ENCODE data around the gene ARHGAP5.
"Not testable (repeated sequence)": the region's sequence is repeated elsewhere in the genome, so short reads cannot be mapped to it uniquely, and the experiment has no call there.

Gene ARHGAP5

GRCh38 chr14:32121536-32121935 is 44.4 kb downstream of the ARHGAP5 start:
- DNase-seq (ENCODE audit: extremely low read depth, low read depth) = no peak
- no peak for TF ChIP-seq CTCF (IDR thresholded peaks at IDR 0.05; ENCODE audit: low read depth, low read length)

GRCh38 chr14:32121948-32122347 is 44.8 kb downstream of the ARHGAP5 start:
- no peak for TF ChIP-seq CTCF (IDR thresholded peaks at IDR 0.05; ENCODE audit: low read depth, low read length)
- DNase-seq (ENCODE audit: extremely low read depth, low read depth) = peak; percentile 45

GRCh38 chr14:32126899-32127730 is 50.0 kb downstream of the ARHGAP5 start:
- not testable (repeated sequence) for DNase-seq (ENCODE audit: extremely low read depth, low read depth)

GRCh38 chr14:32127731-32128654 is 50.9 kb downstream of the ARHGAP5 start:
- DNase-seq (ENCODE audit: extremely low read depth, low read depth) = not testable (repeated sequence)

- no peak for DNase-seq (ENCODE audit: extremely low read depth, low read depth)
Observed at GRCh38 chr14:32128703-32129102, 51.6 kb downstream of the ARHGAP5 start.

GRCh38 chr14:32129124-32129523 is 52.0 kb downstream of the ARHGAP5 start:
- no peak for DNase-seq (ENCODE audit: extremely low read depth, low read depth)
- no peak for TF ChIP-seq CTCF (IDR thresholded peaks at IDR 0.05; ENCODE audit: low read depth, low read length)

More at GRCh38 chr14:32128703-32129102, 51.6 kb downstream of the ARHGAP5 start:
- no peak for TF ChIP-seq CTCF (IDR thresholded peaks at IDR 0.05; ENCODE audit: low read depth, low read length)

- DNase-seq (ENCODE audit: extremely low read depth, low read depth) = not testable (repeated sequence)
Observed at GRCh38 chr14:32131689-32132088, 54.6 kb downstream of the ARHGAP5 start.

GRCh38 chr14:32134448-32135097 is 57.5 kb downstream of the ARHGAP5 start:
- no peak for DNase-seq (ENCODE audit: extremely low read depth, low read depth)
- TF ChIP-seq CTCF (IDR thresholded peaks at IDR 0.05; ENCODE audit: low read depth, low read length) = no peak

All from AG09319 (cell line).